Measurements from ENCODE around the gene TFAM.

DNA sequence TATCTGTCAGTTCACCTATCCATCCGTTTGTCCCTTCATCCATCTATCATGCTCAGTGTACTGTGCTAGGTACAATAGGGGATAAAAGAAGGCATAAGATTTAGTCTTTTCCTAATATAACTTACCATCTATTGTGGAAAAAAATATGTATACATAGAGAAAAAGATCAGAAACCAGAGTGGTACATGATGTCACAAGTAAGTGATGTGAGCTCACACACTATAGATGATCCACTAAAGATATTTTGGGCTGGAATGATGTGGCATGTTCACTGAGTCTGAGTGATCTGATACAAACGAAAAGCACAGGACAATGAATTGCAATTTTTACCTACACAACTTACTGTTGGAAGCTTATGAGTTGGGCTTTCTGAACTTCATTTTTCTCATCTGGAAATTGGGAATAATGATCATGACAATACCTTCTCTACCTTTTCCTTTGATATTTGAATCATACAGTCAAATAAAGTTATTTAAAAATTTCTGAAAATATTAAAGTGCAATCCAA, 2.7 kb upstream of the TFAM start:
- TF ChIP-seq ZNF274 (IDR thresholded peaks at IDR 0.05; ENCODE audit: low read depth, low read length), result no peak
- TF ChIP-seq SUZ12 (IDR thresholded peaks at IDR 0.05; ENCODE audit: extremely low read depth, insufficient read depth, insufficient read length), result no peak

Measured in NT2/D1 (cell line).